ENCODE results near the gene ATRNL1. TPM values are rescaled to one million over a fixed set of nuclear protein-coding genes. Genes with fewer than 3 reads are reported as not detected.

The ATRNL1 gene
- polyA plus RNA-seq, 3 donors: not detected

GRCh38 chr10:115867305-115867704 lies 774.1 kb downstream of the ATRNL1 start:
- Mint-ChIP-seq H3K36me3 (no peaks in the 10 kb centered on the region), H3K9me3 (peaks cover 0 to 6% (median 0%) of the 10 kb centered on the region in 7 donors), H3K27ac (no peak overlapping the region), H3K4me3 (no peak overlapping the region), H3K4me1 (no peaks in the 10 kb centered on the region), H3K27me3 (ENCODE audit: low read depth in 3 of 3) (no peaks in the 10 kb centered on the region)
- Histone ChIP-seq H3K9ac (ENCODE audit: insufficient read depth, low read length, poor library complexity, severe bottlenecking) (no peak overlapping the region), H3K36me3 (replicated peaks in 1 of 2; ENCODE audit: control insufficient read depth in 1 of 2, insufficient read depth in 2 of 2, low read length in 2 of 2) (no peaks in the 10 kb centered on the region), H4K20me1 (ENCODE audit: insufficient read depth, low read length) (no peaks in the 10 kb centered on the region), H2AFZ (ENCODE audit: insufficient read depth, low read depth, low read length, poor library complexity, severe bottlenecking) (no peak overlapping the region), H3K79me2 (ENCODE audit: insufficient read depth, low read length) (no peaks in the 10 kb centered on the region), H3K4me1 (ENCODE audit: control insufficient read depth in 1 of 2, insufficient read depth in 2 of 2, low read length in 2 of 2) (no peaks in the 10 kb centered on the region), H3K4me3 (replicated peaks in 1 of 3; ENCODE audit: low read depth in 2 of 3, low read length in 3 of 3) (no peak overlapping the region), H3K27ac (ENCODE audit: low read depth in 1 of 2, low read length in 2 of 2) (no peak overlapping the region), H3K9me3 (replicated peaks in 1 of 2; ENCODE audit: control insufficient read depth in 1 of 2, insufficient read depth in 1 of 2, low read length in 2 of 2) (no peaks in the 10 kb centered on the region), H3K4me2 (replicated peaks; ENCODE audit: extremely low read depth, low read length, poor library complexity, severe bottlenecking) (no peak overlapping the region), H3K27me3 (ENCODE audit: control insufficient read depth in 2 of 2, insufficient read depth in 2 of 2, low read length in 2 of 2) (no peaks in the 10 kb centered on the region)
- intact Hi-C loops (cut with micrococcal nuclease): no loop called here
- WGBS (ENCODE audit: insufficient coverage): no CpG with 5 or more reads among the region's 2 CpGs
- no peak for TF ChIP-seq CTCF (IDR thresholded peaks at IDR 0.05)
- DNase-seq: no peak

- Mint-ChIP-seq H3K36me3 (no peaks in the 10 kb centered on the region), H3K9me3 (peaks cover 0 to 4% (median 0%) of the 10 kb centered on the region in 7 donors), H3K27ac (no peak overlapping the region), H3K4me1 (no peaks in the 10 kb centered on the region), H3K4me3 (no peak overlapping the region), H3K27me3 (ENCODE audit: low read depth in 3 of 3) (no peaks in the 10 kb centered on the region)
- H3K36me3 ChIP-seq (replicated peaks in 1 of 2; ENCODE audit: control insufficient read depth in 1 of 2, insufficient read depth in 2 of 2, low read length in 2 of 2): no peaks in the 10 kb centered on the region
- no CpG with 5 or more reads among the region's 1 CpG for WGBS (ENCODE audit: insufficient coverage)
- no peak overlapping the region for H3K4me3 ChIP-seq (replicated peaks in 1 of 3; ENCODE audit: low read depth in 2 of 3, low read length in 3 of 3)
- H3K9ac ChIP-seq (ENCODE audit: insufficient read depth, low read length, poor library complexity, severe bottlenecking): no peak overlapping the region
- TF ChIP-seq CTCF (IDR thresholded peaks at IDR 0.05): no peak
- intact Hi-C loops (cut with micrococcal nuclease): no loop called here
- H3K9me3 ChIP-seq (replicated peaks in 1 of 2; ENCODE audit: control insufficient read depth in 1 of 2, insufficient read depth in 1 of 2, low read length in 2 of 2): no peaks in the 10 kb centered on the region
- no peaks in the 10 kb centered on the region for H4K20me1 ChIP-seq (ENCODE audit: insufficient read depth, low read length)
- no peaks in the 10 kb centered on the region for H3K4me1 ChIP-seq (ENCODE audit: control insufficient read depth in 1 of 2, insufficient read depth in 2 of 2, low read length in 2 of 2)
- DNase-seq: no peak
- no peaks in the 10 kb centered on the region for H3K79me2 ChIP-seq (ENCODE audit: insufficient read depth, low read length)
- H3K27me3 ChIP-seq (ENCODE audit: control insufficient read depth in 2 of 2, insufficient read depth in 2 of 2, low read length in 2 of 2): no peaks in the 10 kb centered on the region
- no peak overlapping the region for H3K4me2 ChIP-seq (replicated peaks; ENCODE audit: extremely low read depth, low read length, poor library complexity, severe bottlenecking)
- no peak overlapping the region for H2AFZ ChIP-seq (ENCODE audit: insufficient read depth, low read depth, low read length, poor library complexity, severe bottlenecking)
- H3K27ac ChIP-seq (ENCODE audit: low read depth in 1 of 2, low read length in 2 of 2): no peak overlapping the region
Measured at GRCh38 chr10:115871855-115872254, 778.7 kb downstream of the ATRNL1 start.

Measured in CD14-positive monocyte (primary cell).